Panc1 (cell line): ENCODE results near the gene ZFP62.

ENCODE experiments used
- SIN3A ChIP-seq: IDR thresholded peaks from 2 replicates; pipeline ENCODE4 v1.6.1; 2012; ENCODE audit warnings: low read depth, mild to moderate bottlenecking, low read length, moderate library complexity, borderline replicate concordance; ENCODE audit not compliant: insufficient read depth
- TF ChIP-seq, protein P1 (sequence below): fragments of 450-650 bp; IDR thresholded peaks from 2 replicates; pipeline ENCODE4 v1.5.1; 2017; ENCODE audit warnings: mild to moderate bottlenecking
- TF ChIP-seq, protein P2 (sequence below), 2 experiments: IDR thresholded peaks; 2 replicates each; pipeline ENCODE4 v1.6.1; 2011 to 2012; ENCODE audit warnings: low read depth in 2 of 2, control low read depth in 1 of 2, low read length in 1 of 2, mild to moderate bottlenecking in 1 of 2, moderate library complexity in 1 of 2; ENCODE audit not compliant: insufficient read depth in 1 of 2

DNA sequence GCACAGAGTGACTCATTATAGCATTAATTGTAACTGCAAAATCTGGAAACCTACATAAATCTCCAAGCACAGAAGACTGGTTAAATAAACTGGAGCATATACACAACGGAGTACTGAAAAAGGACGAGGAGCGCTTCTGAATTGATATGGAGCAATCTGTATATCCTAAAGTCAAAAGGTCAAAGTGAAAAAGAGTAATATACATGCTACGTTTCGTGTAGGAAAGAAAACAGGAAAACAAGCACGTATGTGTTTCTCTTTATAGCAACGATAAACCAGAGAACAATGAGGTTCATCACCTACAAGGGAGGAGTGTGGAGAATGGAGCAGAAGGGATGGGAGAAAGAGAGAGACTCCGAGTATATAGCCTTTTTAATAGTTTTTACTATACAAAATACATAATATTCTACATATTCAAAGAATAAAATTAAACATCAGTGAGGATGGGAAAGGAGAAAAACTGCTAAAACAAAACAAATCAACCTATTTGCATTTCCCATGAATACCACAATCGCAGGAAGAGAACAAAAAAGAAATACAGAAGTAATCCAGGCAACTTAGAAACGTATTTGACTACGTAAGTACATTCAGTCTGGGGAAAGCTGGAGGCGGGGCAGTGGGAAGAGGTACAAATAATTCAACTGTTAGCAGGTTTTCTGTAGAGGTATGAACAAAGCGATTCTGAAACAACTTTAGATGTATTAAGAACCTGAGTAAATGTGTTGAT, 7.8 kb downstream of the ZFP62 start:
- TF ChIP-seq, protein P1, sequence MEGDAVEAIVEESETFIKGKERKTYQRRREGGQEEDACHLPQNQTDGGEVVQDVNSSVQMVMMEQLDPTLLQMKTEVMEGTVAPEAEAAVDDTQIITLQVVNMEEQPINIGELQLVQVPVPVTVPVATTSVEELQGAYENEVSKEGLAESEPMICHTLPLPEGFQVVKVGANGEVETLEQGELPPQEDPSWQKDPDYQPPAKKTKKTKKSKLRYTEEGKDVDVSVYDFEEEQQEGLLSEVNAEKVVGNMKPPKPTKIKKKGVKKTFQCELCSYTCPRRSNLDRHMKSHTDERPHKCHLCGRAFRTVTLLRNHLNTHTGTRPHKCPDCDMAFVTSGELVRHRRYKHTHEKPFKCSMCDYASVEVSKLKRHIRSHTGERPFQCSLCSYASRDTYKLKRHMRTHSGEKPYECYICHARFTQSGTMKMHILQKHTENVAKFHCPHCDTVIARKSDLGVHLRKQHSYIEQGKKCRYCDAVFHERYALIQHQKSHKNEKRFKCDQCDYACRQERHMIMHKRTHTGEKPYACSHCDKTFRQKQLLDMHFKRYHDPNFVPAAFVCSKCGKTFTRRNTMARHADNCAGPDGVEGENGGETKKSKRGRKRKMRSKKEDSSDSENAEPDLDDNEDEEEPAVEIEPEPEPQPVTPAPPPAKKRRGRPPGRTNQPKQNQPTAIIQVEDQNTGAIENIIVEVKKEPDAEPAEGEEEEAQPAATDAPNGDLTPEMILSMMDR: no peak
- TF ChIP-seq, protein P2, sequence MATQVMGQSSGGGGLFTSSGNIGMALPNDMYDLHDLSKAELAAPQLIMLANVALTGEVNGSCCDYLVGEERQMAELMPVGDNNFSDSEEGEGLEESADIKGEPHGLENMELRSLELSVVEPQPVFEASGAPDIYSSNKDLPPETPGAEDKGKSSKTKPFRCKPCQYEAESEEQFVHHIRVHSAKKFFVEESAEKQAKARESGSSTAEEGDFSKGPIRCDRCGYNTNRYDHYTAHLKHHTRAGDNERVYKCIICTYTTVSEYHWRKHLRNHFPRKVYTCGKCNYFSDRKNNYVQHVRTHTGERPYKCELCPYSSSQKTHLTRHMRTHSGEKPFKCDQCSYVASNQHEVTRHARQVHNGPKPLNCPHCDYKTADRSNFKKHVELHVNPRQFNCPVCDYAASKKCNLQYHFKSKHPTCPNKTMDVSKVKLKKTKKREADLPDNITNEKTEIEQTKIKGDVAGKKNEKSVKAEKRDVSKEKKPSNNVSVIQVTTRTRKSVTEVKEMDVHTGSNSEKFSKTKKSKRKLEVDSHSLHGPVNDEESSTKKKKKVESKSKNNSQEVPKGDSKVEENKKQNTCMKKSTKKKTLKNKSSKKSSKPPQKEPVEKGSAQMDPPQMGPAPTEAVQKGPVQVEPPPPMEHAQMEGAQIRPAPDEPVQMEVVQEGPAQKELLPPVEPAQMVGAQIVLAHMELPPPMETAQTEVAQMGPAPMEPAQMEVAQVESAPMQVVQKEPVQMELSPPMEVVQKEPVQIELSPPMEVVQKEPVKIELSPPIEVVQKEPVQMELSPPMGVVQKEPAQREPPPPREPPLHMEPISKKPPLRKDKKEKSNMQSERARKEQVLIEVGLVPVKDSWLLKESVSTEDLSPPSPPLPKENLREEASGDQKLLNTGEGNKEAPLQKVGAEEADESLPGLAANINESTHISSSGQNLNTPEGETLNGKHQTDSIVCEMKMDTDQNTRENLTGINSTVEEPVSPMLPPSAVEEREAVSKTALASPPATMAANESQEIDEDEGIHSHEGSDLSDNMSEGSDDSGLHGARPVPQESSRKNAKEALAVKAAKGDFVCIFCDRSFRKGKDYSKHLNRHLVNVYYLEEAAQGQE (IDR thresholded peaks at IDR 0.05; ENCODE audit: insufficient read depth in 1 of 2, low read depth in 2 of 2, low read length in 1 of 2): no peak
- no peak for TF ChIP-seq SIN3A
